Neural progenitor cell (in vitro differentiated cells): ENCODE measurements around the gene PACRGL. TPM values are rescaled to one million over a fixed set of nuclear protein-coding genes. Genes with fewer than 3 reads are reported as not detected.

Source experiments
- DNase-seq: peaks from one replicate; pipeline ENCODE4 v3.0.0-alpha.2; 2016; ENCODE audit warnings: low spot score
- H2AFZ ChIP-seq: fragments of 200-600 bp; sonication (generic); replicated peaks from 2 replicates; pipeline ENCODE4 v1.6.1; 2016; ENCODE audit warnings: antibody characterized with exemption
- H3F3A ChIP-seq: fragments of 200-600 bp; sonication (generic); 2 replicates; pipeline ENCODE4 v1.6.1; 2016; ENCODE audit warnings: antibody characterized with exemption, low read depth
- H3K27ac ChIP-seq: fragments of 200-600 bp; sonication (generic); 2 replicates; pipeline ENCODE4 v1.5.1; 2016; ENCODE audit warnings: mild to moderate bottlenecking
- H3K27me3 ChIP-seq: fragments of 200-600 bp; sonication (generic); 2 replicates; pipeline ENCODE4 v1.6.1; 2016; ENCODE audit warnings: mild to moderate bottlenecking, moderate library complexity
- H3K36me3 ChIP-seq: fragments of 200-600 bp; sonication (generic); 2 replicates; pipeline ENCODE4 v1.5.1; 2016
- H3K4me1 ChIP-seq: fragments of 200-600 bp; sonication (generic); 2 replicates; pipeline ENCODE4 v1.6.1; 2016; ENCODE audit warnings: mixed run types
- H3K4me2 ChIP-seq: fragments of 200-600 bp; sonication (generic); 2 replicates; pipeline ENCODE4 v1.6.1; 2016
- H3K4me3 ChIP-seq: fragments of 200-600 bp; sonication (generic); 2 replicates; pipeline ENCODE4 v1.5.1; 2016
- H3K79me2 ChIP-seq: fragments of 200-600 bp; sonication (generic); 2 replicates; pipeline ENCODE4 v1.6.1; 2016; ENCODE audit warnings: low read depth
- H3K9ac ChIP-seq: fragments of 200-600 bp; sonication (generic); 2 replicates; pipeline ENCODE4 v1.6.1; 2016
- H3K9me3 ChIP-seq: fragments of 200-600 bp; sonication (generic); 2 replicates; pipeline ENCODE4 v1.5.1; 2016; ENCODE audit warnings: low read depth
- H4K20me1 ChIP-seq: fragments of 200-600 bp; sonication (generic); 2 replicates; pipeline ENCODE4 v1.6.1; 2016; ENCODE audit warnings: low read depth
- H3K27ac Mint-ChIP-seq: 3 replicates; pipeline ENCODE4 v1.8.0; 2021; ENCODE audit warnings: mixed read lengths
- H3K27me3 Mint-ChIP-seq: 2 replicates; pipeline ENCODE4 v1.8.0; 2022; ENCODE audit warnings: low read depth, mild to moderate bottlenecking, inconsistent platforms, moderate library complexity, mixed read lengths; ENCODE audit not compliant: insufficient read depth
- H3K36me3 Mint-ChIP-seq: 3 replicates; pipeline ENCODE4 v1.8.0; 2021; ENCODE audit warnings: mixed read lengths
- H3K4me1 Mint-ChIP-seq: 3 replicates; pipeline ENCODE4 v1.8.0; 2021; ENCODE audit warnings: mixed read lengths
- H3K4me3 Mint-ChIP-seq: 3 replicates; pipeline ENCODE4 v1.8.0; 2021; ENCODE audit warnings: mild to moderate bottlenecking, moderate library complexity, mixed read lengths
- H3K9me3 Mint-ChIP-seq: 3 replicates; pipeline ENCODE4 v1.8.0; 2020; ENCODE audit warnings: mixed read lengths
- CTCF ChIP-seq: fragments of 200-600 bp; sonication (generic); IDR thresholded peaks from 2 replicates; pipeline ENCODE4 v1.5.1; 2017; ENCODE audit warnings: antibody characterized with exemption, mild to moderate bottlenecking
- EZH2 ChIP-seq: fragments of 200-600 bp; sonication (generic); IDR thresholded peaks from 2 replicates; pipeline ENCODE4 v1.6.1; 2017; ENCODE audit warnings: antibody characterized with exemption, mild to moderate bottlenecking, moderate library complexity
- EZH2phosphoT487 ChIP-seq: fragments of 200-600 bp; sonication (generic); IDR thresholded peaks from 2 replicates; pipeline ENCODE4 v1.6.1; 2017; ENCODE audit warnings: antibody characterized with exemption
- total RNA-seq: library from RNA; depleted of rRNA; stranded (reverse); fragments of >200 nt; gene quantifications from 2 replicates; pipeline ENCODE4 v1.2.3, GENCODE V29; 2015; ENCODE audit warnings: low replicate concordance

The PACRGL gene
- total RNA-seq, 1 donor from 2014 or later: 27.0 TPM

GRCh38 chr4:20754036-20754435 is 53.8 kb downstream of the PACRGL start:
- Histone ChIP-seq H3K36me3 (no peaks in the 10 kb centered on the region), H3K27ac (no peak overlapping the region), H3K9ac (no peak overlapping the region), H4K20me1 (no peaks in the 10 kb centered on the region), H3K4me2 (no peak overlapping the region), H3K4me3 (no peak overlapping the region), H3K79me2 (no peaks in the 10 kb centered on the region), H3K9me3 (no peaks in the 10 kb centered on the region), H3K27me3 (no peaks in the 10 kb centered on the region), H3F3A (no peaks in the 10 kb centered on the region), H3K4me1 (no peaks in the 10 kb centered on the region), H2AFZ (no peak overlapping the region)
- H3K27ac Mint-ChIP-seq: no peak overlapping the region
- peaks cover 8% of the 10 kb centered on the region for H3K36me3 Mint-ChIP-seq
- no peak for DNase-seq
- no peaks in the 10 kb centered on the region for H3K4me1 Mint-ChIP-seq
- H3K4me3 Mint-ChIP-seq: no peak overlapping the region
- no peaks in the 10 kb centered on the region for H3K27me3 Mint-ChIP-seq
- H3K9me3 Mint-ChIP-seq: no peaks in the 10 kb centered on the region
- TF ChIP-seq EZH2phosphoT487: no peak
- no peak for TF ChIP-seq EZH2
- no peak for TF ChIP-seq CTCF

- Mint-ChIP-seq H3K27me3 (no peaks in the 10 kb centered on the region), H3K4me1 (no peaks in the 10 kb centered on the region), H3K27ac (no peak overlapping the region), H3K36me3 (peaks cover 4% of the 10 kb centered on the region), H3K9me3 (no peaks in the 10 kb centered on the region), H3K4me3 (no peak overlapping the region)
- Histone ChIP-seq H3K79me2 (no peaks in the 10 kb centered on the region), H3K4me1 (no peaks in the 10 kb centered on the region), H2AFZ (no peak overlapping the region), H3K27ac (no peak overlapping the region), H3K9me3 (no peaks in the 10 kb centered on the region), H3K9ac (no peak overlapping the region), H3K27me3 (no peaks in the 10 kb centered on the region), H3K4me2 (no peak overlapping the region), H3K36me3 (no peaks in the 10 kb centered on the region), H4K20me1 (no peaks in the 10 kb centered on the region), H3K4me3 (no peak overlapping the region), H3F3A (no peaks in the 10 kb centered on the region)
- TF ChIP-seq EZH2 (no peak), CTCF (peak; percentile 39)
- peak; percentile 7 for DNase-seq
Measured at GRCh38 chr4:20760053-20760452, 59.8 kb downstream of the PACRGL start.

GRCh38 chr4:20761382-20761781 is 61.1 kb downstream of the PACRGL start:
- no peak overlapping the region for H3K4me2 ChIP-seq
- no peaks in the 10 kb centered on the region for H3K27me3 Mint-ChIP-seq
- H3K9me3 ChIP-seq: no peaks in the 10 kb centered on the region
- H3F3A ChIP-seq: no peaks in the 10 kb centered on the region
- no peak overlapping the region for H2AFZ ChIP-seq
- no peak for DNase-seq
- TF ChIP-seq CTCF: no peak
- no peak for TF ChIP-seq EZH2
- no peak for TF ChIP-seq EZH2phosphoT487
- no peak overlapping the region for H3K4me3 ChIP-seq
- H3K27ac Mint-ChIP-seq: no peak overlapping the region
- H3K27ac ChIP-seq: no peak overlapping the region
- H3K36me3 Mint-ChIP-seq: peaks cover 4% of the 10 kb centered on the region
- H3K4me3 Mint-ChIP-seq: no peak overlapping the region
- H3K4me1 ChIP-seq: no peaks in the 10 kb centered on the region
- H3K9ac ChIP-seq: no peak overlapping the region
- H3K79me2 ChIP-seq: no peaks in the 10 kb centered on the region
- no peaks in the 10 kb centered on the region for H3K27me3 ChIP-seq
- H3K36me3 ChIP-seq: no peaks in the 10 kb centered on the region
- H3K4me1 Mint-ChIP-seq: no peaks in the 10 kb centered on the region
- H4K20me1 ChIP-seq: no peaks in the 10 kb centered on the region
- H3K9me3 Mint-ChIP-seq: no peaks in the 10 kb centered on the region

GRCh38 chr4:20761826-20762225 is 61.6 kb downstream of the PACRGL start:
- Histone ChIP-seq H3K9ac (no peak overlapping the region), H2AFZ (no peak overlapping the region), H3K4me3 (no peak overlapping the region), H3K4me1 (no peaks in the 10 kb centered on the region), H3K79me2 (no peaks in the 10 kb centered on the region), H3K4me2 (no peak overlapping the region), H3K36me3 (no peaks in the 10 kb centered on the region), H4K20me1 (no peaks in the 10 kb centered on the region), H3K27ac (no peak overlapping the region), H3K27me3 (no peaks in the 10 kb centered on the region), H3K9me3 (no peaks in the 10 kb centered on the region), H3F3A (no peaks in the 10 kb centered on the region)
- DNase-seq: no peak
- Mint-ChIP-seq H3K9me3 (no peaks in the 10 kb centered on the region), H3K27me3 (no peaks in the 10 kb centered on the region), H3K36me3 (peaks cover 4% of the 10 kb centered on the region), H3K4me1 (no peaks in the 10 kb centered on the region), H3K27ac (no peak overlapping the region), H3K4me3 (no peak overlapping the region)
- no peak for TF ChIP-seq EZH2
- TF ChIP-seq CTCF: no peak
- TF ChIP-seq EZH2phosphoT487: no peak
